Stimulated activated CD8-positive, alpha-beta memory T cell treated with anti-CD3 and anti-CD28 coated beads, Interleukin-12 subunit alpha, Interleukin-12 subunit beta, amount 100 ng/mL, for 1 hour (primary cell): ENCODE data around the gene L3MBTL1.
"Not testable (repeated sequence)": the region's sequence is repeated elsewhere in the genome, so short reads cannot be mapped to it uniquely, and the experiment has no call there.

Source experiments
- DNase-seq: peaks from one replicate; pipeline ENCODE4 v3.0.0-alpha.2; 2020; ENCODE audit warnings: low read depth

Gene L3MBTL1

GRCh38 chr20:43507150-43508080, at the start of gene L3MBTL1:
Gene L3MBTL1, plus strand, starts transcription at chr20:43507697. Its CDS starts 5,807 bp downstream, at chr20:43513504.
- no peak for DNase-seq

- no peak for DNase-seq
Measured at GRCh38 chr20:43458422-43458924, 49.0 kb upstream of the L3MBTL1 start.

- DNase-seq: no peak
Measured at GRCh38 chr20:43459022-43459942, 48.2 kb upstream of the L3MBTL1 start.

- DNase-seq: no peak
Measured at GRCh38 chr20:43460172-43460829, 47.2 kb upstream of the L3MBTL1 start.

- no peak for DNase-seq
Measured at GRCh38 chr20:43460830-43461200, 46.7 kb upstream of the L3MBTL1 start.

GRCh38 chr20:43461894-43462659, 45.4 kb upstream of the L3MBTL1 start:
- DNase-seq: no peak

GRCh38 chr20:43462660-43463526, 44.6 kb upstream of the L3MBTL1 start:
- DNase-seq: no peak

- DNase-seq: no peak
Measured at GRCh38 chr20:43463527-43464218, 43.8 kb upstream of the L3MBTL1 start.

GRCh38 chr20:43464219-43464790, 43.2 kb upstream of the L3MBTL1 start:
- no peak for DNase-seq

- no peak for DNase-seq
Measured at GRCh38 chr20:43465625-43465943, 41.9 kb upstream of the L3MBTL1 start.

GRCh38 chr20:43467589-43467988, 39.9 kb upstream of the L3MBTL1 start:
- no peak for DNase-seq

GRCh38 chr20:43472671-43473380, 34.7 kb upstream of the L3MBTL1 start:
- no peak for DNase-seq

GRCh38 chr20:43473381-43473704, 34.2 kb upstream of the L3MBTL1 start:
- no peak for DNase-seq

- DNase-seq: no peak
Measured at GRCh38 chr20:43477193-43477592, 30.3 kb upstream of the L3MBTL1 start.

- no peak for DNase-seq
Measured at GRCh38 chr20:43477619-43478018, 29.9 kb upstream of the L3MBTL1 start.

- DNase-seq: no peak
Measured at GRCh38 chr20:43490038-43490437, 17.5 kb upstream of the L3MBTL1 start.

GRCh38 chr20:43492101-43492500, 15.4 kb upstream of the L3MBTL1 start:
- DNase-seq: no peak

GRCh38 chr20:43495388-43495787, 12.1 kb upstream of the L3MBTL1 start:
- DNase-seq: no peak

- DNase-seq: not testable (repeated sequence)
Measured at GRCh38 chr20:43502021-43502420, 5.5 kb upstream of the L3MBTL1 start.
